ENCODE data around the gene CMC1. TPM values are rescaled to one million over a fixed set of nuclear protein-coding genes. Genes with fewer than 3 reads are reported as not detected.
A peak's percentile ranks its signal among the peaks of the same experiment; 100 is the strongest.

The CMC1 gene
- total and polyA plus RNA-seq, 9 of the 15 experiments (the other 6 are each of a cell fraction or from before 2014, with no cell fraction given): 15.9 to 74.6 (median 48.9) TPM

DNA sequence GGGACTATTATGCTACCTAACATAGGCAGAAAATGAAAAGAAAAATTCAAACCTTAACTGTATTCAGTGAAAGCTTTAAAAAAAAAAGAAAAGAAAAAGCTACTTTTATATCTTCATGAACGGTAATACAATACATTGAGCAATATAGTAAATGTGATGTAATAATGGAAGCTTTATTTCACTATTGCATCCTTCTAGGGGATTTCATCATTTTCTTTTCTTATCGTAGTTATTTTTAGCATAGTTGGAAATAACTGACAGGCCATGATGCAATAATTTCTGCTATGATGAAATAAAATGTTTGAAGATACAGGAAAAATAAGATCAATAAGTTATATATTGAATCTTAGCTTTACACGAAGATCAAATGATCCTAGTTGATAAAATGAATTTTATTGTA lies 66.8 kb downstream of the CMC1 start (continued):
- TF ChIP-seq ZNF740 (CRISPR knock-in tag; IDR thresholded peaks at IDR 0.05) (no peak), ZNF740 (tag; IDR thresholded peaks at IDR 0.05) (no peak), MECOM (CRISPR knock-in tag; IDR thresholded peaks at IDR 0.05) (no peak), CBFA2T3 (IDR thresholded peaks at IDR 0.05) (no peak), ZNF143 (CRISPR knock-in tag; IDR thresholded peaks at IDR 0.05) (no peak), ZNF785 (CRISPR knock-in tag; IDR thresholded peaks at IDR 0.05) (no peak), TGIF2 (CRISPR knock-in tag; IDR thresholded peaks at IDR 0.05) (no peak), TBL1XR1 (IDR thresholded peaks at IDR 0.05; ENCODE audit: low read length in 2 of 2) (no peak), HDAC2 (IDR thresholded peaks at IDR 0.05) (no peak), TAF1 (IDR thresholded peaks at IDR 0.05; ENCODE audit: control insufficient read depth, extremely low read depth, insufficient read depth, low read length, severe bottlenecking) (no peak), NFXL1 (CRISPR knock-in tag; IDR thresholded peaks at IDR 0.05) (no peak), XRCC4 (IDR thresholded peaks at IDR 0.05; ENCODE audit: extremely low read depth, insufficient read depth, insufficient read length) (no peak), POLR2AphosphoS2 (IDR thresholded peaks at IDR 0.05; ENCODE audit: low read length) (no peak), ASH1L (IDR thresholded peaks at IDR 0.05; ENCODE audit: borderline replicate concordance, low read depth, partially characterized antibody) (no peak)
- TF ChIP-seq, protein P1, sequence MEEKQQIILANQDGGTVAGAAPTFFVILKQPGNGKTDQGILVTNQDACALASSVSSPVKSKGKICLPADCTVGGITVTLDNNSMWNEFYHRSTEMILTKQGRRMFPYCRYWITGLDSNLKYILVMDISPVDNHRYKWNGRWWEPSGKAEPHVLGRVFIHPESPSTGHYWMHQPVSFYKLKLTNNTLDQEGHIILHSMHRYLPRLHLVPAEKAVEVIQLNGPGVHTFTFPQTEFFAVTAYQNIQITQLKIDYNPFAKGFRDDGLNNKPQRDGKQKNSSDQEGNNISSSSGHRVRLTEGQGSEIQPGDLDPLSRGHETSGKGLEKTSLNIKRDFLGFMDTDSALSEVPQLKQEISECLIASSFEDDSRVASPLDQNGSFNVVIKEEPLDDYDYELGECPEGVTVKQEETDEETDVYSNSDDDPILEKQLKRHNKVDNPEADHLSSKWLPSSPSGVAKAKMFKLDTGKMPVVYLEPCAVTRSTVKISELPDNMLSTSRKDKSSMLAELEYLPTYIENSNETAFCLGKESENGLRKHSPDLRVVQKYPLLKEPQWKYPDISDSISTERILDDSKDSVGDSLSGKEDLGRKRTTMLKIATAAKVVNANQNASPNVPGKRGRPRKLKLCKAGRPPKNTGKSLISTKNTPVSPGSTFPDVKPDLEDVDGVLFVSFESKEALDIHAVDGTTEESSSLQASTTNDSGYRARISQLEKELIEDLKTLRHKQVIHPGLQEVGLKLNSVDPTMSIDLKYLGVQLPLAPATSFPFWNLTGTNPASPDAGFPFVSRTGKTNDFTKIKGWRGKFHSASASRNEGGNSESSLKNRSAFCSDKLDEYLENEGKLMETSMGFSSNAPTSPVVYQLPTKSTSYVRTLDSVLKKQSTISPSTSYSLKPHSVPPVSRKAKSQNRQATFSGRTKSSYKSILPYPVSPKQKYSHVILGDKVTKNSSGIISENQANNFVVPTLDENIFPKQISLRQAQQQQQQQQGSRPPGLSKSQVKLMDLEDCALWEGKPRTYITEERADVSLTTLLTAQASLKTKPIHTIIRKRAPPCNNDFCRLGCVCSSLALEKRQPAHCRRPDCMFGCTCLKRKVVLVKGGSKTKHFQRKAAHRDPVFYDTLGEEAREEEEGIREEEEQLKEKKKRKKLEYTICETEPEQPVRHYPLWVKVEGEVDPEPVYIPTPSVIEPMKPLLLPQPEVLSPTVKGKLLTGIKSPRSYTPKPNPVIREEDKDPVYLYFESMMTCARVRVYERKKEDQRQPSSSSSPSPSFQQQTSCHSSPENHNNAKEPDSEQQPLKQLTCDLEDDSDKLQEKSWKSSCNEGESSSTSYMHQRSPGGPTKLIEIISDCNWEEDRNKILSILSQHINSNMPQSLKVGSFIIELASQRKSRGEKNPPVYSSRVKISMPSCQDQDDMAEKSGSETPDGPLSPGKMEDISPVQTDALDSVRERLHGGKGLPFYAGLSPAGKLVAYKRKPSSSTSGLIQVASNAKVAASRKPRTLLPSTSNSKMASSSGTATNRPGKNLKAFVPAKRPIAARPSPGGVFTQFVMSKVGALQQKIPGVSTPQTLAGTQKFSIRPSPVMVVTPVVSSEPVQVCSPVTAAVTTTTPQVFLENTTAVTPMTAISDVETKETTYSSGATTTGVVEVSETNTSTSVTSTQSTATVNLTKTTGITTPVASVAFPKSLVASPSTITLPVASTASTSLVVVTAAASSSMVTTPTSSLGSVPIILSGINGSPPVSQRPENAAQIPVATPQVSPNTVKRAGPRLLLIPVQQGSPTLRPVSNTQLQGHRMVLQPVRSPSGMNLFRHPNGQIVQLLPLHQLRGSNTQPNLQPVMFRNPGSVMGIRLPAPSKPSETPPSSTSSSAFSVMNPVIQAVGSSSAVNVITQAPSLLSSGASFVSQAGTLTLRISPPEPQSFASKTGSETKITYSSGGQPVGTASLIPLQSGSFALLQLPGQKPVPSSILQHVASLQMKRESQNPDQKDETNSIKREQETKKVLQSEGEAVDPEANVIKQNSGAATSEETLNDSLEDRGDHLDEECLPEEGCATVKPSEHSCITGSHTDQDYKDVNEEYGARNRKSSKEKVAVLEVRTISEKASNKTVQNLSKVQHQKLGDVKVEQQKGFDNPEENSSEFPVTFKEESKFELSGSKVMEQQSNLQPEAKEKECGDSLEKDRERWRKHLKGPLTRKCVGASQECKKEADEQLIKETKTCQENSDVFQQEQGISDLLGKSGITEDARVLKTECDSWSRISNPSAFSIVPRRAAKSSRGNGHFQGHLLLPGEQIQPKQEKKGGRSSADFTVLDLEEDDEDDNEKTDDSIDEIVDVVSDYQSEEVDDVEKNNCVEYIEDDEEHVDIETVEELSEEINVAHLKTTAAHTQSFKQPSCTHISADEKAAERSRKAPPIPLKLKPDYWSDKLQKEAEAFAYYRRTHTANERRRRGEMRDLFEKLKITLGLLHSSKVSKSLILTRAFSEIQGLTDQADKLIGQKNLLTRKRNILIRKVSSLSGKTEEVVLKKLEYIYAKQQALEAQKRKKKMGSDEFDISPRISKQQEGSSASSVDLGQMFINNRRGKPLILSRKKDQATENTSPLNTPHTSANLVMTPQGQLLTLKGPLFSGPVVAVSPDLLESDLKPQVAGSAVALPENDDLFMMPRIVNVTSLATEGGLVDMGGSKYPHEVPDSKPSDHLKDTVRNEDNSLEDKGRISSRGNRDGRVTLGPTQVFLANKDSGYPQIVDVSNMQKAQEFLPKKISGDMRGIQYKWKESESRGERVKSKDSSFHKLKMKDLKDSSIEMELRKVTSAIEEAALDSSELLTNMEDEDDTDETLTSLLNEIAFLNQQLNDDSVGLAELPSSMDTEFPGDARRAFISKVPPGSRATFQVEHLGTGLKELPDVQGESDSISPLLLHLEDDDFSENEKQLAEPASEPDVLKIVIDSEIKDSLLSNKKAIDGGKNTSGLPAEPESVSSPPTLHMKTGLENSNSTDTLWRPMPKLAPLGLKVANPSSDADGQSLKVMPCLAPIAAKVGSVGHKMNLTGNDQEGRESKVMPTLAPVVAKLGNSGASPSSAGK (IDR thresholded peaks at IDR 0.05): no peak
- TF ChIP-seq, protein P2, sequence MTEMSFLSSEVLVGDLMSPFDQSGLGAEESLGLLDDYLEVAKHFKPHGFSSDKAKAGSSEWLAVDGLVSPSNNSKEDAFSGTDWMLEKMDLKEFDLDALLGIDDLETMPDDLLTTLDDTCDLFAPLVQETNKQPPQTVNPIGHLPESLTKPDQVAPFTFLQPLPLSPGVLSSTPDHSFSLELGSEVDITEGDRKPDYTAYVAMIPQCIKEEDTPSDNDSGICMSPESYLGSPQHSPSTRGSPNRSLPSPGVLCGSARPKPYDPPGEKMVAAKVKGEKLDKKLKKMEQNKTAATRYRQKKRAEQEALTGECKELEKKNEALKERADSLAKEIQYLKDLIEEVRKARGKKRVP (CRISPR knock-in tag; IDR thresholded peaks at IDR 0.05): peak; percentile 80
